Subcutaneous adipose tissue (tissue), 4 donors: ENCODE results near the gene PPP1R8. TPM values are rescaled to one million over a fixed set of nuclear protein-coding genes. Genes with fewer than 3 reads are reported as not detected.

ENCODE experiments used
- CTCF ChIP-seq: fragments of 450-650 bp; IDR thresholded peaks from one replicate; pipeline ENCODE4 v1.5.1; 2016; ENCODE audit warnings: low read depth, mild to moderate bottlenecking, control low read depth, antibody characterized with exemption, moderate library complexity
- total RNA-seq, 4 donors: library from RNA; depleted of rRNA; stranded (reverse); fragments of >200 nt; gene quantifications; one replicate each; pipeline ENCODE4 v1.1.0, GENCODE V29; 2016

The PPP1R8 gene
- total RNA-seq, 4 donors from 2014 or later: 27.2 to 39.0 (median 29.5) TPM

- TF ChIP-seq CTCF: no peak
These were observed 32.3 kb downstream of the PPP1R8 start for GRCh38 chr1:27862671-27863537.

GRCh38 chr1:27863538-27863915, 32.9 kb downstream of the PPP1R8 start:
- TF ChIP-seq CTCF: no peak

DNA sequence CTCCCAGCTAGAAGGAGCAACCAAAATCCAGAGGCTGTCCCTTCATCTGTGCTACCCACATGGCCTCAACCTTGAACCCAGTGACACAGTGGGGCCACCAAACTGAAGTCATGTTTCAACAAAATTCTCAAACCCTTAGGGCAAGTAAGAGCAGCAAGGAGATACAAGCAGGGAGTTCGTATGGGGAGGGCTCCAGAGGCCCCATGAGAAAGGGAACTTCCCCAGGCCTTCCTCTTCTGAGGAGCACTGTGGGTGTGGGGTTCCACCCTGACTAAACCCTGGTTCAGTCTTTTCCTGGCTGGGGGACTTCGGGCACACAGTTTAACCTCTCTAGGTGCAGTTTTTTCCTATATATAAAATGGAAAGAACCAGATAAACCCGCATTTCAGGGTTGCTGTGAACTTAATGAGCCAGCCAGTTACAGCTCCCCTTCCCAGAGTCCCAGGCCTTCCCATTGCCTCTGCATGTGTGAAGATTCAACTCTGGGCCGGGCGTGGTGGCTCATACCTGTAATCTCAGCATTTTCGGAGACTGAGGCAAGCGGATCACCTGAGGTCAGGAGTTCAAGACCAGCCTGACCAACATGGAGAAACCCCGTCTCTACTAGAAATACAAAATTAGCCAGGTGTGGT, 33.8 kb downstream of the PPP1R8 start:
- TF ChIP-seq CTCF: no peak

DNA sequence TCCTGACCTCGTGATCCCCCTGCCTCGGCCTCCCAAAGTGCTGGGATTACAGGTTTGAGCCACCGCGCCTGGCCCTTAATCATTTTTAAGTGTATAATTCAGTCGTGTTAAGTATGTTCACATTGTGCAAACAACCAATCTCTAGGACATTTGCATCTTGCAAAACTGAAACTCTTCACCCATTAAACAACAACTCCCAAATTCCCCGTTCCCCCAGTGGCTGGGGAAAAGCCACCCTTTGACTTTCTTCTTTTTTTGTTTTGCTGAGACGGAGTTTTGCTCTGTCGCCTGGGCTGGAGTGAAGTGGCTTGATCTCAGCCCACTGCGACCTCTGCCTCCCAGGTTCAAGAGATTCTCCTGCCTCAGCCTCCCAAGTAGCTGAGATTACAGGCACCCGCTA, 35.2 kb downstream of the PPP1R8 start:
- TF ChIP-seq CTCF: no peak

DNA sequence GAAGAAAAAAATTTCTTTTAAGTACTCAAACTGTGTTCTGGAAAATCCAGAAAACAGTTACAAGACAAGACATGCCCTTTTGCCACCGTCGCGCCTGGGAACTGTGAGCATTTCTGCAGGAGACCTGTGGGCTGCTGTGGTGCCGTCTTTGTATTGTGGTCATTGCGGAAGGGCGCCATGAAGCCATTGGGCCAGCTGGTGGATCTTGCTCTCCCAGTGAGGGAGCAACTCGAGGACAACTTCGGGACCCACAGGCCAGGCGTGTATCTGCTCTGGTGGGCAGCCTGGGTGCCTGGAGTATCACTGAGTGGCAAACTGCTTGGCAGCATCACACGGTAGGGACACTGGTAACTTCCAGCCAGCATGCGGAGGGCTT, 38.0 kb downstream of the PPP1R8 start:
- no peak for TF ChIP-seq CTCF

- no peak for TF ChIP-seq CTCF
These were observed 38.5 kb downstream of the PPP1R8 start for GRCh38 chr1:27868932-27869718.

DNA sequence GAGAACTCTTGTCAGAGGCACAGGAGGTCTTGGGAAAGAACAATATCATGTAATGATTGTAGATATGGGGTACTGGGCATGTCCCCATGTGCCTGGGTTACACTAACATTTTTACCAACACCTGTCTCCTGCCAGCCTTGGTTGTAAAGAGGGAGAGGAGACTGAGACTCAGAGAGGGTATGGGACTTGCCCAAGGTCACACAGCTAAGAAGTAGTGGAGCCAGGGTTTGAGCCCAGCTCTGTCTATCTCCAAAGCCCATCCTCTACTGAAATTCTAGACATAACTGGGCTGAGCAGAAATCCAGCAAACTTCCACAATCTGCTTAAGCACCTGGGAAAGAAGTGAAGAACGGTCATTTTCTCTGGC, 39.1 kb downstream of the PPP1R8 start:
- no peak for TF ChIP-seq CTCF
